ENCODE measurements around the gene CHMP5. TPM values are rescaled to one million over a fixed set of nuclear protein-coding genes. Genes with fewer than 3 reads are reported as not detected.

The CHMP5 gene
- total RNA-seq, 1 experiment from 2014 or later = 74.4 TPM

- no peaks in the 10 kb centered on the region for H3K27me3 ChIP-seq (replicated peaks; ENCODE audit: insufficient read depth, low read depth, low read length, poor library complexity)
- peaks cover 34% of the 10 kb centered on the region for H3K36me3 ChIP-seq (ENCODE audit: insufficient read depth, low read length, poor library complexity, severe bottlenecking)
- TF ChIP-seq EZH2 (IDR thresholded peaks at IDR 0.05; ENCODE audit: borderline replicate concordance, low read depth, low read length, poor library complexity, severe bottlenecking) (no peak), CTCF (conservative IDR thresholded peaks at IDR 0.05; ENCODE audit: low read depth, low read length) (no peak)
- no peaks in the 10 kb centered on the region for H3K9me3 ChIP-seq (ENCODE audit: low read depth, low read length, poor library complexity, severe bottlenecking)
- intact Hi-C loops (cut with micrococcal nuclease; ENCODE audit: unreplicated experiment) = loop anchor here (2.0 kb wide), 1 partner anchor 21 kb away; no protein-coding TSS in a partner anchor
- H3K27ac ChIP-seq (ENCODE audit: low read depth, low read length, poor library complexity, severe bottlenecking) = peak overlapping the region; percentile 75
- TSS peak; percentile 54 for BruUV-seq (replicated peaks)
- no peak for DNase-seq (ENCODE audit: low spot score)
- CTCF ChIA-PET = no interaction called here
- H3K4me1 ChIP-seq (ENCODE audit: insufficient read depth, low read length, poor library complexity, severe bottlenecking) = peaks cover 12% of the 10 kb centered on the region
- H3K4me3 ChIP-seq (ENCODE audit: low read depth, low read length, poor library complexity, severe bottlenecking) = peak overlapping the region; percentile 99
- POLR2A ChIA-PET (ENCODE audit: low non-redundant PET) = no interaction called here
Measured at GRCh38 chr9:33265211-33265865, 489 bp downstream of the CHMP5 start.

- intact Hi-C loops (cut with micrococcal nuclease; ENCODE audit: unreplicated experiment) = no loop called here
- H3K4me3 ChIP-seq (ENCODE audit: low read depth, low read length, poor library complexity, severe bottlenecking) = no peak overlapping the region
- no peak overlapping the region for H3K27ac ChIP-seq (ENCODE audit: low read depth, low read length, poor library complexity, severe bottlenecking)
- no peaks in the 10 kb centered on the region for H3K27me3 ChIP-seq (replicated peaks; ENCODE audit: insufficient read depth, low read depth, low read length, poor library complexity)
- no TSS peak for BruUV-seq (replicated peaks)
- TF ChIP-seq EZH2 (IDR thresholded peaks at IDR 0.05; ENCODE audit: borderline replicate concordance, low read depth, low read length, poor library complexity, severe bottlenecking) (no peak), CTCF (conservative IDR thresholded peaks at IDR 0.05; ENCODE audit: low read depth, low read length) (no peak)
- no peaks in the 10 kb centered on the region for H3K9me3 ChIP-seq (ENCODE audit: low read depth, low read length, poor library complexity, severe bottlenecking)
- DNase-seq (ENCODE audit: low spot score) = no peak
- H3K4me1 ChIP-seq (ENCODE audit: insufficient read depth, low read length, poor library complexity, severe bottlenecking) = peaks cover 12% of the 10 kb centered on the region
- CTCF ChIA-PET = no interaction called here
- H3K36me3 ChIP-seq (ENCODE audit: insufficient read depth, low read length, poor library complexity, severe bottlenecking) = peaks cover 29% of the 10 kb centered on the region
- POLR2A ChIA-PET (ENCODE audit: low non-redundant PET) = no interaction called here
Measured at GRCh38 chr9:33267151-33267767, 2.4 kb downstream of the CHMP5 start.

GRCh38 chr9:33270146-33270545, 5.3 kb downstream of the CHMP5 start:
- Histone ChIP-seq H3K27ac (ENCODE audit: low read depth, low read length, poor library complexity, severe bottlenecking) (no peak overlapping the region), H3K4me3 (ENCODE audit: low read depth, low read length, poor library complexity, severe bottlenecking) (no peak overlapping the region), H3K4me1 (ENCODE audit: insufficient read depth, low read length, poor library complexity, severe bottlenecking) (peaks cover 6% of the 10 kb centered on the region), H3K36me3 (ENCODE audit: insufficient read depth, low read length, poor library complexity, severe bottlenecking) (peaks cover 45% of the 10 kb centered on the region), H3K27me3 (replicated peaks; ENCODE audit: insufficient read depth, low read depth, low read length, poor library complexity) (no peaks in the 10 kb centered on the region), H3K9me3 (ENCODE audit: low read depth, low read length, poor library complexity, severe bottlenecking) (no peaks in the 10 kb centered on the region)
- TF ChIP-seq CTCF (conservative IDR thresholded peaks at IDR 0.05; ENCODE audit: low read depth, low read length) (no peak), EZH2 (IDR thresholded peaks at IDR 0.05; ENCODE audit: borderline replicate concordance, low read depth, low read length, poor library complexity, severe bottlenecking) (no peak)
- intact Hi-C loops (cut with micrococcal nuclease; ENCODE audit: unreplicated experiment) = no loop called here
- POLR2A ChIA-PET (ENCODE audit: low non-redundant PET) = no interaction called here
- no TSS peak for BruUV-seq (replicated peaks)
- CTCF ChIA-PET = no interaction called here
- DNase-seq (ENCODE audit: low spot score) = no peak
